Stimulated activated CD8-positive, alpha-beta memory T cell treated with anti-CD3 and anti-CD28 coated beads, Interleukin-15, amount 100 ng/mL, for 48 hours (primary cell): ENCODE data around the gene CDH20.
"Not testable (repeated sequence)": the region's sequence is repeated elsewhere in the genome, so short reads cannot be mapped to it uniquely, and the experiment has no call there.

Source experiments
- DNase-seq, 2 donors: peaks; one replicate each; pipeline ENCODE4 v3.0.0-alpha.2; 2020; ENCODE audit warnings: low read depth in 2 of 2

CDH20 gene

GRCh38 chr18:61348230-61348629 is 15.0 kb downstream of the CDH20 start:
- no peak for DNase-seq

DNA sequence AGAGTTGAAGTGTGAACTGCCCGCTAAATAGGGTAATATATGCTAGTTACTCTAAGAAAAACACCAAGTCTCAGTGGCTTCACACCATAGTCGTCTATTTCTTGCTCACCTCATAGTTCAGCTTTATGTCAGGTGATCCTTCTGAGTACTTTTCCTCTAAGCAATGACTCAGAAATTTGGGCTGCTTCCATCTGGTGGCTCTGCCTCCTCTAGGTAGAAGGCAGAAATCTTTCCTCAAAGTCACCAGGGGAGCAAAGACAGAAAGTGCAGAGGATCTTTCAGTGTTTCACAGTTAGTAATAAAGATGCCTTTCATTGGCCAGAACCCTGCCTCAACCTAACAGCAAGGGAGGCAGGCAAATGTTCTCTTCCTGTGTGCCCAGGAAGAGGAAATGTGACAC is 17.3 kb downstream of the CDH20 start:
- DNase-seq: no peak

DNA sequence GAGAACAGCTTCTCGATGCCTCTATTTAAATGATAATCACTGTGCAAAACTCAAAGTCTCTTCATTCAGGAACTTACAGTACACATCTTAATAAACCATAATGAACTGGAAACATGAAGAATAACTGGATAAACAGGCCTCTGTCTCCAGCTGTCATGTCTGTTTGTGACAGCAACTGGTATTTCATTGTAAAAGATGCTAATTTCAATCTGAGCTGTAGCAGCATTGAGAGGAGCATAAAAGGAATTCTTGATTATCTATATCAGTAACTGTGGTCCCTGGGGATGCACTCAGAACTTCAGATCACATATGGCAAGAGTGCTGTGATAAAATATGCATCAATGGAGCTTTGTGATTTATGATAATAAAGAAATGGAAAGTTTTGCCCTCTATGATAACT is 18.8 kb downstream of the CDH20 start:
- no peak for DNase-seq

GRCh38 chr18:61352611-61353010 is 19.4 kb downstream of the CDH20 start:
- DNase-seq: no peak

GRCh38 chr18:61360404-61361383 is 27.5 kb downstream of the CDH20 start:
- DNase-seq: no peak

GRCh38 chr18:61362511-61362910 is 29.3 kb downstream of the CDH20 start:
- no peak for DNase-seq

- DNase-seq: no peak
Measured at GRCh38 chr18:61364953-61365352, 31.7 kb downstream of the CDH20 start.

DNA sequence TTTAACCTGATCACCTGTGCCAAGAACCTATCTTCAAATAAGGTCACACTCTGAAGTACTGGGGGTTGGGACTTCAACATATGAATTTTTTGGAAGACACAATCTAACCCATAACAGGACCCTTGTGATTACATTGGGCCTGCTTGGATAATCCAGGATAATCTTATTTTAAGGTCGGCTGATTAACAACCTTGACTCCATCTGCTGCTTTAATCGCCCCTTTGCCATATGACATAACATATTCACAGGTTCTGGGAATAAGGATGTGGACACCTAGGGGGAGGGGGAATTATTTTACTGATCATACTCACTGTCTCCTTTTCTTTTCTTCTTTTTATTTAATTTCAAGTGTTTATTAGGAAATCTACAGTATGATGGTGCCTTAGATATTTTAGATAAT is 34.8 kb downstream of the CDH20 start:
- DNase-seq: no peak

- not testable (repeated sequence) for DNase-seq
Measured at GRCh38 chr18:61369671-61370070, 36.4 kb downstream of the CDH20 start.

DNA sequence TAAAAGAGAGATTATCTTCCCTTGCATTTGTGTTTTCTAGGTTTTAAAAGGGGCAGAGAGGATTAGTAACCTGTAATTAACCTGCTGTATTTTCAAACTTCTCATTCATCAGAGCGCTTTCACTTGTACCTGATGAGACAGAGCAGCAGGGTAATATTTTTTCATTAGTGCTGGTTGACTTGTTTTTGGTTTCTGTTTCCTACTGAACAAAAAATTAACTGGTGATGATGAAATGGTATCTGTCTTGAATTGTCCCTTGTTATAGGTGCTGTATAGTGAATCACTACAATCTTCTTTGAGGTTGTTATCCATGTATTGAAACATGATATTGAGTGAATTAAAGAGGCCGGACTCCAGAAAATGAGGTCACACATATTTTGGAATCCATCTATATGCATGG is 37.9 kb downstream of the CDH20 start:
- DNase-seq: no peak

DNA sequence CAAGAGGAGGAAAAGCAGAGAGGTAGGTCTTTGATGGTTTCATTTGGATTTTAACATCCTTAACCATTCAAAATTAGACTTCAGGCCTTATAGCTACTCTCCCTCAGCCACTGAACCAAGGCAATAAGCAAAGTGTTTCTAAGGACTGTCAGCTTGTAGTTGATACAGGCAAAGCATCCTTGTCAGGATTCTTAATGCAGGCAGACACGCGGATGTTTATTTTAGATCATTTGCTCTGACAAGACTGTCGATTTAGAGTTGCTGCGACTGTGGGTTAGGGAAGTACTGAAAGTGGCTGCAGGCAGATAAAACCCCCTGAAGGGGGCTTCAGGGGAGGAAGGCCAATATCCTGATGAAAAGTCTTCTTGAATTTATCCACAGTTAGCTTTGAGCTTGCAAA is 46.6 kb downstream of the CDH20 start:
- no peak for DNase-seq

- DNase-seq: no peak
Measured at GRCh38 chr18:61388010-61388409, 54.8 kb downstream of the CDH20 start.

DNA sequence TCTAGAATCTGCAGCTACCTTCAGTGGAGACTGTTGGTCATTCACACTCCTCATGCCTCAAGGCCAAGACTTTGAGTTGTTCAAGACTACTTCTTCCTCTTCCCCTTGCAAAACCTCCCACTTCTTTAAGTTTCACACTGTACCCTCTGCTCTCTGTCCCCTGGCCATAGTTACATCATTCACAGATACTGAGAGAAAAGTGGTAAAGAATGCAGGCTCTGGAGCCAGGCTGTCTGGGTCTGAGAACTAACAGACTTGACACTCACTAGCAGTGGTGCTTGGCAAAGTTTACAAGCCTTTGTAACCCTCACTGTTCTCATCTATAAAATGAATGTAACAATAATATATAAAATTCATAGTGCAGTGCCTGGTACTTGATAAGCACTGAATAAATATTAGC is 61.8 kb downstream of the CDH20 start:
- DNase-seq: no peak

DNA sequence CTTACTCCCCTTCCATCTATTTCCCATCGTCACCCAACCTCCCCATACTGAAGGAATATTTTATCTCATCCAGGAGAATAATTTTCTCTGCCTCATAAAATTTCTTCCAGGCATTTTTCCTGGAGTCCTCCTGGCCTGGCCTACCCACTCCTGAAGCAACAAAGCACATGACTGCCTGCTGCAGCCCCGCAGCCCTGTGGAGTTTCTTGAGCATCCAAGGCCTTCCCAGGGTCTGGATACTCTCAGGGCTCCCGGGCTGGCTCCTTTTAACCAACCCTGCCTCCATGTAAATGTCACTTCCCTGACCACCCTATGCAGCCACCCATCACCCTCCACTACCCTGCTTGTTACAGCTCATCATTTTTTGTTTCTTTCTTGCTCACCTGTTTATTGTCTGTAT is 64.0 kb downstream of the CDH20 start:
- no peak for DNase-seq

- DNase-seq: no peak
Measured at GRCh38 chr18:61398961-61399705, 65.9 kb downstream of the CDH20 start.

DNA sequence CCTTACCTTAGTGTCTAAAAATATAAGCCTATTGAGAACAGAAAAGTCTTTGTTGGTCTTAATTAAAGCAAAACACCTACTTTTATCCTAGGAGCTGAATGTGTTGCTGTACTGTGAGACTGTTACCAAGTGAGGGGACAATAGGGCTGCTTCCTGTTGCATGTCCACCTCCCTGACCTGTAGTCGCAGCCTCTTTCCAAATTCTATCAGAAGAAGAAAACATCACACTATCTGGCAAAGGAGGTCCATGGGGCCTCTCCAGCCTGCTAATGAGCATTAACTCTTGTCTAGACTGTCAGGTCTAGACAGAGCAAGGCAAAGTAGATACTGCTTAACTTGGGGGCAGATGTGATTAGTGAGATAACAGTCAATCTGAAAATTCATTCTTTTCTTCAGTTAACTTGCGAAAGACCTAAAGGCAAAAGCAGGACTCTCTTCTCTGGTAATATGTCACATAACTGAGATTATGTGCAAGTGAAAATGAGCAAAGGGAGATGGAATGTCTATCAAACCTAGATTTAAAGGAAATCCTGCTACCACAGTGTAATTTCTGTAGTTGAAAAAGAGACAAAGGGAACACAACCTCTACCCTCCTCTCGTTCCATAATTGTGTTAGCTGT is 66.9 kb downstream of the CDH20 start:
- DNase-seq: no peak

GRCh38 chr18:61400716-61401115 is 67.5 kb downstream of the CDH20 start:
- no peak for DNase-seq

- DNase-seq: no peak
Measured at GRCh38 chr18:61402726-61403125, 69.5 kb downstream of the CDH20 start.

DNA sequence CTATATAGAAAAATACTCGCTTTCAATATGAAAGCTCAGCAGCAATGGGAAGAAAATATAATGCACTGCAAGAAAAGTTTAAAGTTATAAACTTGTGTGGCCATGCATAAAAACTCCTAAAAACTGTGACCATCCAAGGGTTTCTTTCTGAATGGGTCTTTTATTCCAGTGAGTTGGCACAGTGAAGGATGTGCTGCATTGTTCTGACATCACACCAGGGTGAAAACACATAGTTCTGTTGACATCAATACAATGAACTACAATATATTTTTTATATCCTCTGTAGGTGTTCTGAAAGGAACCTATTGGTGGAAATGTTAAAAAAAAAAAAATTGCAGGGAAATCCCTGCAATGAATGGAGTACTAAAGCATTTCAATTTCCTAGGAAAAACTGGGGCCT is 80.2 kb downstream of the CDH20 start:
- DNase-seq: no peak

GRCh38 chr18:61414086-61414485 is 80.9 kb downstream of the CDH20 start:
- no peak for DNase-seq

DNA sequence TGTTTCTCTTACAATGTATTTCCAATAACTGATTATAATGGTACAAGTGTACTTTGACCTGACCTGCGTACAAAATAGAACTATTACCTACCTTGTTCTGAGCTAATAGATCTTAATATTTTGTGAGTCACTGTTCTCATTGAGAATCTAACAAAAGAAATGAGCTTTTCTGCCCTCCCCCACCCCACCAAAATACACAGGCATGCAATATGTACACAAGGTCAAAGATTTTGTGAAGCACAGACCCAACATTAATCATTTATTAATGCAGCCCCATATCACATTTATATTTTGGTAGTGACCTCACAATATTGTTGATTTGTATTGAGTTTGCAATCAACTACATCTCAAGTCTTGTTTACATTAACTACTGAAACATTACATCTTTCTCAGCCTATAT is 86.5 kb downstream of the CDH20 start:
- no peak for DNase-seq

DNA sequence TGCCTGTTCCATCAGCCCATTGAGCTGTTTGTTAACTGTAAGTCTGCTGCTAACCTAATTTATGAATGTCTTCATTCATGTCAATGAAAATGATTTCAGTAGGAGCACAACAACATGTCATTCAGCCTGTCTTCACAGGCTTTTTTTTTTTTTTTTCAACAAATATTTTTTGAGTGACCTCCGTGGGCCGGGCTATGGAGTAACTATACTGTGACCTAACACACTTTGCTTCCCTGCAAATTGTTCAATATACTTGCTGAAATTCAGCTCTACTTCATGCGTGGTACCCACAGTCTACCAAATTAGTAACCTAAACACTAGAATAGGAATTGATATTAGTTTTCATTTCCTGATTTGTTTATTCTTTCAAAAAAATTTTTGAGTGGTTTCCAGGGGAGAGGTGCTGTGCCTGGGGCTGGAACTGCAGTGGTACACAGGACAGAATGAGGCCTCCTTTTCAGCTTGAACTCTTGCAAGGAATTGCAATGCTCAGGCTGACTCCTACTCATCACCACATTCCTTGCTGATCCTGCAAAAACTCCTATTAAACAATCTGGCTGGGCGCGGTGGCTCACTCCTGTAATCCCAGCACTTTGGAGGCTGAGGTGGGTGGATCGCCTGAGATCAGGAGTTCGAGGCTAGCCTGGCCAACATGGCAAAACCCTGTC is 87.1 kb downstream of the CDH20 start:
- no peak for DNase-seq
